Hepatocyte (in vitro differentiated cells): ENCODE data around the gene ANKRD33. TPM values are rescaled to one million over a fixed set of nuclear protein-coding genes. Genes with fewer than 3 reads are reported as not detected.

Experiments
- DNase-seq: peaks from one replicate; pipeline ENCODE4 v3.0.0-alpha.2; 2016; ENCODE audit warnings: low spot score
- H2AFZ ChIP-seq: fragments of 200-600 bp; sonication (generic); 2 replicates; pipeline ENCODE4 v1.6.0; 2016; ENCODE audit warnings: antibody characterized with exemption, mild to moderate bottlenecking
- H3K27ac ChIP-seq: fragments of 200-600 bp; sonication (generic); 2 replicates; pipeline ENCODE4 v1.5.1; 2016; ENCODE audit warnings: mild to moderate bottlenecking
- H3K27me3 ChIP-seq: fragments of 200-600 bp; sonication (generic); 2 replicates; pipeline ENCODE4 v1.6.1; 2016
- H3K36me3 ChIP-seq: fragments of 200-600 bp; sonication (generic); replicated peaks from 2 replicates; pipeline ENCODE4 v1.5.1; 2016; ENCODE audit warnings: low read depth; ENCODE audit not compliant: insufficient read depth
- H3K4me1 ChIP-seq: fragments of 200-600 bp; sonication (generic); 2 replicates; pipeline ENCODE4 v1.5.1; 2016; ENCODE audit warnings: mild to moderate bottlenecking, moderate library complexity; ENCODE audit not compliant: insufficient read depth
- H3K4me2 ChIP-seq: fragments of 200-600 bp; sonication (generic); 2 replicates; pipeline ENCODE4 v1.6.0; 2016
- H3K4me3 ChIP-seq: fragments of 200-600 bp; sonication (generic); 2 replicates; pipeline ENCODE4 v1.5.1; 2016; ENCODE audit warnings: mild to moderate bottlenecking
- H3K79me2 ChIP-seq: fragments of 200-600 bp; sonication (generic); 2 replicates; pipeline ENCODE4 v1.6.0; 2017; ENCODE audit warnings: mild to moderate bottlenecking
- H3K9me2 ChIP-seq: fragments of 200-600 bp; sonication (generic); replicated peaks from 2 replicates; pipeline ENCODE4 v1.6.0; 2017; ENCODE audit warnings: mild to moderate bottlenecking; ENCODE audit not compliant: insufficient read depth
- H3K9me3 ChIP-seq: fragments of 200-600 bp; sonication (generic); 2 replicates; pipeline ENCODE4 v1.5.1; 2016; ENCODE audit warnings: low read depth, mild to moderate bottlenecking
- H4K20me1 ChIP-seq: fragments of 200-600 bp; sonication (generic); 2 replicates; pipeline ENCODE4 v1.6.0; 2016; ENCODE audit warnings: mild to moderate bottlenecking; ENCODE audit not compliant: insufficient read depth, poor library complexity, severe bottlenecking
- CTCF ChIP-seq: fragments of 200-600 bp; sonication (generic); IDR thresholded peaks from 2 replicates; pipeline ENCODE4 v1.5.1; 2016; ENCODE audit warnings: antibody characterized with exemption, mild to moderate bottlenecking; ENCODE audit not compliant: poor library complexity
- EZH2 ChIP-seq: fragments of 200-600 bp; sonication (generic); IDR thresholded peaks from 2 replicates; pipeline ENCODE4 v1.6.1; 2016; ENCODE audit warnings: antibody characterized with exemption, mild to moderate bottlenecking, borderline replicate concordance
- EZH2phosphoT487 ChIP-seq: fragments of 200-600 bp; sonication (generic); IDR thresholded peaks from one replicate; pipeline ENCODE4 v1.6.1; 2018; ENCODE audit warnings: antibody characterized with exemption, mild to moderate bottlenecking, low read depth, moderate library complexity; ENCODE audit not compliant: unreplicated experiment, severe bottlenecking
- WGBS: methylation state at CpG from one replicate; pipeline ENCODE4 v1.1.6; 2016; ENCODE audit warnings: low lambda C conversion rate; ENCODE audit errors: missing lambda C conversion rate; 5-methylcytosine and 5-hydroxymethylcytosine counted together
- polyA plus RNA-seq: library from polyadenylated mRNA; unstranded; fragments of >200 nt; fragmentation: Nextera tagmentation; extraction: Ambion mirVana; gene quantifications from 2 replicates; pipeline ENCODE4 v1.2.1, GENCODE V29; 2016
- total RNA-seq: library from RNA; depleted of rRNA; stranded (reverse); fragments of >200 nt; gene quantifications from 2 replicates; pipeline ENCODE4 v1.2.3, GENCODE V29; 2014

ANKRD33 gene
- total and polyA plus RNA-seq, 2 experiments from 2014 or later = 0.12 TPM; not detected in 1

- TF ChIP-seq EZH2 (no peak), CTCF (no peak), EZH2phosphoT487 (no peak)
- H3K9me2 ChIP-seq = no peaks in the 10 kb centered on the region
These were observed 20.0 kb upstream of the ANKRD33 start for GRCh38 chr12:51867796-51868428.

GRCh38 chr12:51868821-51869495, 18.9 kb upstream of the ANKRD33 start:
- Histone ChIP-seq H3K4me2 (peak overlapping the region; percentile 98), H3K27ac (peak overlapping the region; percentile 16), H4K20me1 (no peaks in the 10 kb centered on the region), H3K36me3 (no peaks in the 10 kb centered on the region), H3K79me2 (no peaks in the 10 kb centered on the region), H3K9me3 (no peaks in the 10 kb centered on the region), H3K9me2 (no peaks in the 10 kb centered on the region), H2AFZ (peak overlapping the region; percentile 97), H3K27me3 (peaks cover 8% of the 10 kb centered on the region), H3K4me1 (peaks cover 37% of the 10 kb centered on the region), H3K4me3 (peak overlapping the region; percentile 45)
- 5% methylated on average over 33 of the region's 67 CpGs for WGBS
- no peak for DNase-seq
- TF ChIP-seq EZH2 (peak; percentile 28), CTCF (no peak)

More at GRCh38 chr12:51867796-51868428, 20.0 kb upstream of the ANKRD33 start:
- no peak for DNase-seq
- no peaks in the 10 kb centered on the region for H4K20me1 ChIP-seq
- no peak overlapping the region for H2AFZ ChIP-seq
- H3K4me2 ChIP-seq = no peak overlapping the region
- no peaks in the 10 kb centered on the region for H3K9me3 ChIP-seq
- H3K4me3 ChIP-seq = no peak overlapping the region
- H3K27me3 ChIP-seq = peaks cover 8% of the 10 kb centered on the region
- H3K36me3 ChIP-seq = no peaks in the 10 kb centered on the region
- no peaks in the 10 kb centered on the region for H3K79me2 ChIP-seq
- 94% methylated on average over 12 of the region's 12 CpGs for WGBS
- peaks cover 45% of the 10 kb centered on the region for H3K4me1 ChIP-seq
- H3K27ac ChIP-seq = no peak overlapping the region

- Histone ChIP-seq H3K4me3 (peak overlapping the region; percentile 45), H3K36me3 (no peaks in the 10 kb centered on the region), H3K9me3 (no peaks in the 10 kb centered on the region), H4K20me1 (no peaks in the 10 kb centered on the region), H3K27me3 (peaks cover 8% of the 10 kb centered on the region), H2AFZ (peak overlapping the region; percentile 97), H3K79me2 (no peaks in the 10 kb centered on the region), H3K9me2 (no peaks in the 10 kb centered on the region), H3K4me2 (peak overlapping the region; percentile 98), H3K4me1 (peaks cover 34% of the 10 kb centered on the region), H3K27ac (no peak overlapping the region)
- no peak for TF ChIP-seq CTCF
- no peak for TF ChIP-seq EZH2
- TF ChIP-seq EZH2phosphoT487 = no peak
- DNase-seq = no peak
- WGBS = 32% methylated on average over 15 of the region's 20 CpGs
These were observed 18.4 kb upstream of the ANKRD33 start for GRCh38 chr12:51869496-51869865.
